IMR-90 (cell line): ENCODE data around the gene CDK7. TPM values are rescaled to one million over a fixed set of nuclear protein-coding genes. Genes with fewer than 3 reads are reported as not detected.

Source experiments
- ATAC-seq: fragments of 200-7000 bp; cut with Tn5 transposase; 2 replicates; pipeline ENCODE4 v1.9.1; 2020; ENCODE audit warnings: low read depth, mild to moderate bottlenecking, moderate library complexity
- BruUV-seq: library from RNA; stranded (reverse); fragments of 400-500 nt; replicated peaks from 2 replicates; lab custom pipeline; 2021; lab: Mats Ljungman, UMichigan
- CTCF ChIA-PET: fragments of 300-600 bp; formaldehyde crosslinking; extraction: SDS; loops from one replicate; lab custom pipeline; 2021; ENCODE audit warnings: antibody characterized with exemption; lab: Yijun Ruan, JAX
- POLR2A ChIA-PET: fragments of 300-600 bp; sonication (Branson Sonifier 250); formaldehyde crosslinking; loops from one replicate; lab custom pipeline; 2022; ENCODE audit warnings: antibody characterized with exemption; ENCODE audit not compliant: unreplicated experiment; lab: Charles Lee
- DNase-seq: peaks from one replicate; pipeline ENCODE4 v3.0.0; 2013
- H2AFZ ChIP-seq: replicated peaks from 2 replicates; pipeline ENCODE3; 2013; ENCODE audit warnings: low read length, mild to moderate bottlenecking; ENCODE audit not compliant: poor library complexity
- H2AK5ac ChIP-seq: 2 replicates; pipeline ENCODE4 v1.6.1; 2013; ENCODE audit warnings: low read depth, low read length, inconsistent platforms
- H2AK9ac ChIP-seq: replicated peaks from 2 replicates; pipeline ENCODE3; 2013; ENCODE audit warnings: mild to moderate bottlenecking, low read depth, low read length, moderate library complexity; ENCODE audit not compliant: poor library complexity
- H2BK120ac ChIP-seq: 2 replicates; pipeline ENCODE4 v1.6.1; 2013; ENCODE audit warnings: low read depth, low read length, inconsistent platforms
- H2BK15ac ChIP-seq: 3 replicates; pipeline ENCODE4 v1.6.1; 2013; ENCODE audit warnings: low read depth, low read length, inconsistent platforms
- H2BK20ac ChIP-seq: 2 replicates; pipeline ENCODE4 v1.6.1; 2013; ENCODE audit warnings: low read depth, mild to moderate bottlenecking, inconsistent platforms, low read length, moderate library complexity
- H2BK5ac ChIP-seq: 2 replicates; pipeline ENCODE4 v1.6.1; 2013; ENCODE audit warnings: mild to moderate bottlenecking, low read depth, low read length, inconsistent platforms; ENCODE audit not compliant: poor library complexity, severe bottlenecking
- H3K14ac ChIP-seq: replicated peaks from 2 replicates; pipeline ENCODE4 v1.6.1; 2013; ENCODE audit warnings: low read depth, low read length, inconsistent platforms
- H3K18ac ChIP-seq: 2 replicates; pipeline ENCODE4 v1.6.1; 2013; ENCODE audit warnings: low read depth, low read length, control low read depth
- H3K23ac ChIP-seq: 2 replicates; pipeline ENCODE4 v1.6.1; 2013; ENCODE audit warnings: low read depth, low read length, inconsistent platforms
- H3K27ac ChIP-seq: 2 replicates; pipeline ENCODE4 v1.5.1; 2013; ENCODE audit warnings: mild to moderate bottlenecking, control low read depth, low read length; ENCODE audit not compliant: insufficient read depth
- H3K27me3 ChIP-seq: 2 replicates; pipeline ENCODE4 v1.6.1; 2013; ENCODE audit warnings: low read length; ENCODE audit not compliant: control insufficient read depth, insufficient read depth
- H3K36me3 ChIP-seq: 2 replicates; pipeline ENCODE4 v1.6.1; 2013; ENCODE audit warnings: low read length, mixed read lengths; ENCODE audit not compliant: control insufficient read depth, insufficient read depth
- H3K4ac ChIP-seq: 2 replicates; pipeline ENCODE4 v1.6.1; 2013; ENCODE audit warnings: low read depth, low read length, inconsistent platforms
- H3K4me1 ChIP-seq: 2 replicates; pipeline ENCODE4 v1.6.1; 2013; ENCODE audit warnings: low read length, mixed read lengths; ENCODE audit not compliant: control insufficient read depth, insufficient read depth
- H3K4me2 ChIP-seq: 2 replicates; pipeline ENCODE4 v1.6.1; 2013; ENCODE audit warnings: low read depth, mild to moderate bottlenecking, control low read depth, low read length, moderate library complexity
- H3K4me3 ChIP-seq: 2 replicates; pipeline ENCODE4 v1.5.1; 2013; ENCODE audit warnings: low read depth, mild to moderate bottlenecking, control low read depth, low read length, moderate library complexity; ENCODE audit not compliant: insufficient read depth
- H3K56ac ChIP-seq: 2 replicates; pipeline ENCODE4 v1.6.1; 2013; ENCODE audit warnings: low read length, inconsistent platforms; ENCODE audit not compliant: insufficient read depth; ENCODE audit errors: extremely low read depth
- H3K79me1 ChIP-seq, 2 experiments: 2 replicates each; pipeline ENCODE4 v1.6.1; 2013; ENCODE audit warnings: low read length in 2 of 2, inconsistent platforms in 1 of 2, low read depth in 1 of 2
- H3K9ac ChIP-seq: 2 replicates; pipeline ENCODE4 v1.6.1; 2013; ENCODE audit warnings: low read depth, low read length, control low read depth
- H3K9me1 ChIP-seq: 2 replicates; pipeline ENCODE4 v1.6.1; 2013; ENCODE audit warnings: low read length, inconsistent platforms; ENCODE audit not compliant: insufficient read depth
- H3K9me3 ChIP-seq: 2 replicates; pipeline ENCODE4 v1.6.1; 2013; ENCODE audit warnings: low read length; ENCODE audit not compliant: control insufficient read depth, insufficient read depth
- H4K20me1 ChIP-seq: 2 replicates; pipeline ENCODE4 v1.6.1; 2013; ENCODE audit warnings: low read length, inconsistent platforms; ENCODE audit not compliant: insufficient read depth
- H4K5ac ChIP-seq: 2 replicates; pipeline ENCODE4 v1.6.1; 2013; ENCODE audit warnings: mild to moderate bottlenecking, low read depth, low read length, control low read depth
- H4K8ac ChIP-seq, 2 experiments: 2 replicates each; pipeline ENCODE4 v1.6.1; 2013; ENCODE audit warnings: low read depth in 2 of 2, low read length in 2 of 2, control low read depth in 1 of 2, inconsistent platforms in 1 of 2
- H4K91ac ChIP-seq: 2 replicates; pipeline ENCODE4 v1.6.1; 2013; ENCODE audit warnings: low read depth, low read length, inconsistent platforms; ENCODE audit not compliant: insufficient read depth
- BHLHE40 ChIP-seq: fragments of 150-350 bp; IDR thresholded peaks from 2 replicates; pipeline ENCODE4 v1.6.1; 2016; ENCODE audit warnings: mild to moderate bottlenecking, low read depth, low read length
- CEBPB ChIP-seq: IDR thresholded peaks from 2 replicates; pipeline ENCODE4 v1.6.1; 2012; ENCODE audit warnings: low read depth, low read length, improper control_type of control experiment
- CHD1 ChIP-seq: IDR thresholded peaks from 2 replicates; pipeline ENCODE4 v1.6.1; 2012; ENCODE audit warnings: low read depth, low read length, improper control_type of control experiment
- CTCF ChIP-seq: conservative IDR thresholded peaks from 2 replicates; pipeline ENCODE4 v1.5.1; 2012; ENCODE audit warnings: mild to moderate bottlenecking, low read depth, low read length, improper control_type of control experiment
- FOS ChIP-seq: fragments of 150-350 bp; IDR thresholded peaks from 2 replicates; pipeline ENCODE4 v1.6.1; 2016; ENCODE audit warnings: low read depth, low read length
- MAFK ChIP-seq: IDR thresholded peaks from 2 replicates; pipeline ENCODE4 v1.6.1; 2012; ENCODE audit warnings: low read depth, low read length, improper control_type of control experiment
- MAZ ChIP-seq: IDR thresholded peaks from 2 replicates; pipeline ENCODE4 v1.6.1; 2012; ENCODE audit warnings: low read depth, mild to moderate bottlenecking, low read length, improper control_type of control experiment, moderate library complexity, borderline replicate concordance
- MXI1 ChIP-seq: IDR thresholded peaks from 2 replicates; pipeline ENCODE4 v1.6.1; 2012; ENCODE audit warnings: low read depth, mild to moderate bottlenecking, low read length, moderate library complexity, borderline replicate concordance
- POLR2A ChIP-seq: IDR thresholded peaks from 2 replicates; pipeline ENCODE4 v1.6.1; 2012; ENCODE audit warnings: mild to moderate bottlenecking, low read depth, low read length
- RAD21 ChIP-seq: IDR thresholded peaks from 2 replicates; pipeline ENCODE4 v1.6.1; 2012; ENCODE audit warnings: low read length, improper control_type of control experiment
- RCOR1 ChIP-seq: IDR thresholded peaks from 2 replicates; pipeline ENCODE4 v1.6.1; 2012; ENCODE audit warnings: mild to moderate bottlenecking, low read length, improper control_type of control experiment; ENCODE audit not compliant: insufficient replicate concordance
- RFX5 ChIP-seq: IDR thresholded peaks from 2 replicates; pipeline ENCODE4 v1.8.0; 2012; ENCODE audit warnings: low read depth, mild to moderate bottlenecking, low read length, moderate library complexity
- SMC3 ChIP-seq: fragments of 150-350 bp; IDR thresholded peaks from 2 replicates; pipeline ENCODE4 v1.6.1; 2016; ENCODE audit warnings: low read depth, mild to moderate bottlenecking, antibody characterized with exemption, low read length, moderate library complexity
- USF2 ChIP-seq: fragments of 150-350 bp; IDR thresholded peaks from 2 replicates; pipeline ENCODE4 v1.6.1; 2017; ENCODE audit warnings: mild to moderate bottlenecking, antibody characterized with exemption, low read length, low read depth
- WGBS, 2 experiments: methylation state at CpG; one replicate each; pipeline versions ENCODE4 v1.1.5 to v1.1.7; 2013; ENCODE audit warnings: missing lambda C conversion rate in 2 of 2; ENCODE audit not compliant: insufficient read length in 1 of 2; ENCODE audit errors: extremely low coverage in 2 of 2; 5-methylcytosine and 5-hydroxymethylcytosine counted together
- dilution Hi-C: fragments of 300-500 bp; cut with HindIII; formaldehyde crosslinking; loops from one replicate; pipeline ENCODE4 v1.14.3; 2018; ENCODE audit warnings: low sequenced_read_pairs; ENCODE audit not compliant: unreplicated experiment
- in situ Hi-C: fragments of 300-500 bp; cut with MboI; formaldehyde crosslinking; loops from 3 replicates; pipeline ENCODE4 v1.14.3; 2019; ENCODE audit warnings: low sequenced_read_pairs, inconsistent platforms, mixed read lengths
- intact Hi-C: fragments of 100-400 bp; cut with micrococcal nuclease; formaldehyde crosslinking; loops from 2 replicates; pipeline ENCODE4 v1.10.0; 2022
- polyA plus RNA-seq, 3 experiments: library from polyadenylated mRNA; depleted of rRNA; stranded (reverse); fragments of >200 nt; gene quantifications; 2 replicates each; pipeline ENCODE4 v1.2.3, GENCODE V29; 2012; ENCODE audit warnings: low replicate concordance in 1 of 3
- total RNA-seq: library from RNA; depleted of rRNA; stranded (reverse); fragments of >200 nt; gene quantifications from 2 replicates; pipeline ENCODE4 v1.2.3, GENCODE V29; 2012

Gene CDK7
- total and polyA plus RNA-seq, 2 of the 4 experiments (the other 2 are of a cell fraction) = 59.8 to 65.6 TPM

GRCh38 chr5:69189162-69190086, 45.3 kb upstream of the CDK7 start, which contains the start of gene CENPH:
TSS of gene CENPH (plus strand) at chr5:69189583. CDS start at chr5:69189635, 52 bp downstream.
- peak within 1 kb of the TSS; percentile 59 for H3K4me3 ChIP-seq
- peak within 1 kb of the TSS; percentile 91 for H3K23ac ChIP-seq
- H3K14ac ChIP-seq = peak within 1 kb of the TSS; percentile 85
- WGBS, 2 experiments = 0% methylated on average over 10 of the region's 55 CpGs; no CpG with 5 or more reads in 1 of the 2 experiments
- no peaks in the 10 kb centered on the region for H3K4me1 ChIP-seq
- H3K79me1 ChIP-seq = peaks cover 8 to 21% of the 10 kb centered on the region in 2 experiments; a peak in 2 of 4 replicates
- peak within 1 kb of the TSS; percentile 77 for H4K91ac ChIP-seq
- H3K27me3 ChIP-seq = no peaks in the 10 kb centered on the region
- dilution Hi-C loops (no loop called here), intact Hi-C loops (loop anchor here (5.0 to 10.0 kb wide), 2 partner anchors 143 to 175 kb away; partner anchors contain the start of genes AK6, CCDC125, RAD17 and TAF9), in situ Hi-C loops (no loop called here)
- peak within 1 kb of the TSS; percentile 62 for H2BK120ac ChIP-seq
- peak within 1 kb of the TSS; percentile 83 for H3K56ac ChIP-seq
- peaks cover 6% of the 10 kb centered on the region; the same call in 1 of the 2 replicates for H3K9me1 ChIP-seq
- ChIA-PET POLR2A (interaction anchor here (0.6 kb wide), 1 partner anchor 71 kb away, joined by 24 read pairs; no protein-coding TSS in a partner anchor), CTCF (interaction anchor here (0.7 to 1.1 kb wide), 3 partner anchors 37 to 145 kb away, joined by 3 to 4 read pairs (median 3); partner anchors contain the start of gene SLC30A5)
- H4K20me1 ChIP-seq = no peaks in the 10 kb centered on the region
- peak within 1 kb of the TSS; percentile 74 for H3K4ac ChIP-seq
- peak within 1 kb of the TSS; percentile 79 for H3K27ac ChIP-seq
- no peaks in the 10 kb centered on the region for H3K36me3 ChIP-seq
- H3K4me2 ChIP-seq = peak within 1 kb of the TSS; percentile 92
- peak within 1 kb of the TSS; percentile 87 for H2AK9ac ChIP-seq
- H3K9me3 ChIP-seq = no peaks in the 10 kb centered on the region
- peak within 1 kb of the TSS; percentile 74 for H2BK5ac ChIP-seq
- H4K8ac ChIP-seq = peak within 1 kb of the TSS; percentile 52 to 78
- no peak within 1 kb of the TSS for H2BK20ac ChIP-seq
- peak within 1 kb of the TSS; percentile 85 for H3K9ac ChIP-seq
- peak within 1 kb of the TSS; percentile 98 for H2AFZ ChIP-seq
- H4K5ac ChIP-seq = peak within 1 kb of the TSS; percentile 32
- peak; percentile 88 for DNase-seq
- peak within 1 kb of the TSS; percentile 25 for H3K18ac ChIP-seq
- peak; percentile 94 for ATAC-seq
- H2AK5ac ChIP-seq = peak within 1 kb of the TSS; percentile 32
- H2BK15ac ChIP-seq = peak within 1 kb of the TSS; percentile 23; the same call in 1 of the 3 replicates
- BruUV-seq = no TSS peak
- TF ChIP-seq POLR2A = peak; percentile 80
- no peak for TF ChIP-seq BHLHE40
- no peak for TF ChIP-seq FOS
- TF ChIP-seq CHD1 = peak; percentile 51; the same call in 1 of the 2 replicates
- TF ChIP-seq RAD21 = no peak
- TF ChIP-seq MAFK = no peak
- no peak; the same call in 1 of the 2 replicates for TF ChIP-seq MXI1
- peak; percentile 44; the same call in 1 of the 2 replicates for TF ChIP-seq MAZ
- no peak for TF ChIP-seq RFX5
- TF ChIP-seq USF2 = no peak
- TF ChIP-seq CEBPB = peak; percentile 43; the same call in 1 of the 2 replicates
- TF ChIP-seq RCOR1 = no peak
- TF ChIP-seq CTCF = no peak
- TF ChIP-seq SMC3 = no peak
